Eye (tissue), 1 donor: ENCODE measurements around the gene RPL32.
"Not testable (repeated sequence)": the region's sequence is repeated elsewhere in the genome, so short reads cannot be mapped to it uniquely, and the experiment has no call there.

Source experiments
- DNase-seq: peaks from one replicate; pipeline ENCODE4 v3.0.0-alpha.2; 2015

RPL32 gene

DNA sequence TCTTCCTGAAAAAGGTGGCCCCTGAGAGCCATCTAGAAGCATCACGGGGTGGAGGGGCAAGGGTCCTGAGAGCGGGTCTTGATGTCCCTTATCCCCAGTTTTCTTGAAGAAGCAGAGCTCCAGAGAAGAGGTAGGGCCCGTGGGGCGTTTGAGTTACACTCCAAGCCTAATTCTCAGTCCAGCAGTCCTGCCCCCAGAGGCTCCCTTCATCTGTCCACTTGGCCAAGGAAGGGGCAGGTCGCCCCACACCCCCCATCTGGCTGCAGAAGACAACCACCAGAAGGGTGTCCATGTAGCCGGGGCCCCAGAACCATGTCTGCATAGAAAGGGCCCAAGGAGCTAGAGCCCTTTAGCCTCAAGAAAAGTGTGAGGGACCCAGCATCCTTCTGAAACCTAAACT is 25.5 kb upstream of the RPL32 start:
- no peak for DNase-seq

DNA sequence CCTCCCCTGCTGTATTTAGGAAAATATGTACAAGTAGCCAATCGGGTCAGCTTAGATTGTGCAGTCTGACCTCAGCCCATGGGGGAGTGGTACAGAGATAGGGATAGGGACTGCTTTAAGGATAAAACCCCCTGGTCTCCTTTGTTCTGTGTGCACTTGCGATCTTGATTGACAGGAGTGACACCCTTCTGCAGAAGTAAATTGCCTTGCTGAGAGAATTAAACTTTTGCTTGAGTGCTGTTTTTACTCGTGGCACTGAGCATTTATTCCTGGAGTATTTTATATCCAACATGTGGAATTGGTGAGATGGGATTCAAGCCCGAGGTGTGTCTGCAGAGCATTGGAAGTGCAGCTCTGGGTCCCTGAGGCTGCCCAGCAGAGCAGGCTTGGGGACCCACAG is 23.9 kb upstream of the RPL32 start:
- DNase-seq = no peak

DNA sequence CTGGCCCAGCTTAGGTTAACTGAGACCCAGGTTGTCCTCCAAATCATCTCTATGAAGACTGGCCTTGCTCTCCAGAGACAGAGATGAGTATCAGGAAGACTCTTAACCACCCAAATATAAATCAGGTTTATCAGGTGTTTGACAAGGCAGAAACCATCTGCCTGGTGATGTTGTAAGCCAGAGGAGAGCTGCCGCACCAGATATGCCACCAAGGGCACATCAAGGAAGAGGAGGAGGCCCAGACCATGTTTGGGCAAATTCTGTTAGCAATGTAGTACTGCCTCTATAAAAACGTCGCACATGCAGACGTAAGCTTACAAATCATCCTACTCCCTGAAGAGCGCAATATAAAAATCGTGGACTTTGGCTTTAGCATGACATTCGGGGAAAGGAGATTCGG is 21.0 kb upstream of the RPL32 start:
- DNase-seq = no peak

DNA sequence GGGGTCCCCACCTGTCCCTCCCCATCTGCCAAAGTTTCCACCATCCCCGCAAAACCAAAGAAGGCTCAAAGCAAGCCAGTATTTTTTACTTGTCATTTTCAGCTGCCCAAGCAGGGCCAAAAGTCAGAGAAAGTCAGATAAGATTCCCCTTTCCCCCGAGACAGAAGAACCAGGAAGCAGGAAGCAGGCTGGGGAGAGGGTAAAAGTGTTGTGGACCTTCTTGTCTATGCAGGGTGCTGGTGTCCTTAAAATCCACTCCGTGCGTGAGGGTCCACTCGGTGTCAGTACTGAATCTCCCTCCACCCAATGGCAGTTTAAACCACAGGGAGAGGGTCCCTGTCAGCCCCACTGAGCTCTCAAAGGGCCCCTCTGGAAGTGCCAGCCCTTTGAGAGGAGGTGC is 20.2 kb upstream of the RPL32 start:
- no peak for DNase-seq

DNA sequence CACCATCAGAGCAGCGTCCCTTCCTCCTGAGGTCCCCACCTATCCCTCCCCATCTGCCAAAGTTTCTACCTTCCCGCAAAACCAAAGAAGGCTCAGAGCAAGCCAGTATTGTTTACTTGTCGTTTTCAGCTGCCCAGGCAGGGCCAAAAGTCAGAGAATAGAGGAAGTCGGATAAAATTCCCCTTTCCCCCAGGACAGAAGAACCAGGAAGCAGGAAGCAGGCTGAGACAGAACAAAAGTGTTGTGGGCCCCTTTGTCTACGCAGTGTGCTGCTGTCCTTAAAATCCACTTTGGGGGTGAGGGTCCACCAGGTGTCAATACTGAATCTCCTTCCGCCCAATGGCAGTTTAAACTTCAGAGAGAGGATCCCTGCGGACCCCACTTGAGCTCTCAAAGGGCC is 18.5 kb upstream of the RPL32 start:
- DNase-seq = no peak

DNA sequence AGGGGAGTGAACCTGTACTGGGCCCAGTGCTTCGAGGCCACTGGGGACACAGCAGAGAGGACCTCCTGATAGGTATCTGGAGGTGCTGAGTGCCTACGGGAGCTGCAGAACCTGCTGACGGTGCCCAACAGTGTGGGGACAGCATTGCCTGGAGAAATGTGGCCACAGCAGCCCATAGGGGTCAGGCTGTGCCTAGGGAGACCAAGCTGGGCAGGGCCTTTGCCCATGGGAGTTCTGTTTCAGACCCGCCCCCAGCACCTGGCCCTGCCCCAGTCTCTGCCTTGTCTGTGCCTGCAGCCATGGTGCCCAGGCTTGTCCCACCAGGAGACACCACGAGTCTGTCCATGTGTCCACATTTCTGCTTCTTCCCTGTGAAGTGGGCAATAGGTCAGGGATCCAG is 15.3 kb upstream of the RPL32 start:
- DNase-seq = no peak

DNA sequence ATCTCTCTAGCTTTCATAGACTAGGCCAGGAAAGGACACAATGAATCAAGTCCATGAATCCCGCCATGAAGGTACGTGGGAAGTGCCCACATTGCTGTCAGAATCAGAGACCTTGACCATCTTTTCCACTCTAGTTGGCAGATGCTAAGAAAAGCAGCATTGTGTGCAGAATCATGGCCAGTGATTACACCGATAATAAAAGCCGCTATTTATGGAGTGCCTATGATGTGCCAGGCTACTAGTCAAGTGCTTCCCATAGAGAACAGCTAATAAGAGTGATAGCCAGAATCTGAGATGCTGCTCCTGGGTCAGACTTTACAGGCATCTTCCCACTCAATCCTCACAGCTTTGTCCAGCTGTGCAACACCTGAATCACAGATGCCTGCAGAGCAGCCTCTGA is 13.2 kb upstream of the RPL32 start:
- no peak for DNase-seq

DNA sequence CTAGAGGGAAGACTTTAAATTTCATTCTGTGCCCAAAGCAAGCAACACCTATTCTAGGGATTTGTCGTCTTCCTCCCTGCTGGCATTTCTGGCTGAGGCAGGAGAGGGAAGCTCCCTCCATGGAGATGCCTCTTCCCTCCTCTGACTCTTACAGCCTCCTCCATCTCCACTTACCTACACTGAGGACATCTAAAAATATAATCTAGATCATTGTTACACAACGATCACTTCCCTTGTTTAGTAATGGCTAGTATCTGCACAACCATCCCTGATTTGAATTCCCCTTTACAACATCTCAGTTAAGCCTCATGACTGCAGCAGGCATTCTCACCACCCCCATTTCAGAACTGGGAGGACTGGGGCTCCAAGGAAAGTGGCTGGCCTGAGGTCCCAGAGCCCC is 12.5 kb upstream of the RPL32 start:
- not testable (repeated sequence) for DNase-seq

DNA sequence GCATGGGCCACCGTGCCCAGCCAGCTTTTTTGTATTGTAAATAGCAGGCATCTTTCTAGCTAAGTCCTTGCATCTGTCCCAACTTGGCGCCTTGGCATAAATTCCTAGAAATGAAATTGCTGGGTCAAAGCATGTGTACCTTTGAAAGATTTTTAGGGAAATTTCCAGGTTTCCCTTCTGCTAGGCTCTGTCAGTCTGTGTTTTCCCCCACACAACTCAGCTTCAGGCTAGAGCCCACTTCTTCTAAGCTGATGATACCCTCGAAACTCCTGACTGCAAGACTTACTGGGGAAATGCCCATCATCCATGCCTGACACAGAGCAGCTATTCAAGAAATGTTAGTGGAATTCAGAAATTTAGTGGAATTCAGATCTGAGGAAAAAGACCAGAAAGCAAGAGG is 10.8 kb upstream of the RPL32 start:
- no peak for DNase-seq

DNA sequence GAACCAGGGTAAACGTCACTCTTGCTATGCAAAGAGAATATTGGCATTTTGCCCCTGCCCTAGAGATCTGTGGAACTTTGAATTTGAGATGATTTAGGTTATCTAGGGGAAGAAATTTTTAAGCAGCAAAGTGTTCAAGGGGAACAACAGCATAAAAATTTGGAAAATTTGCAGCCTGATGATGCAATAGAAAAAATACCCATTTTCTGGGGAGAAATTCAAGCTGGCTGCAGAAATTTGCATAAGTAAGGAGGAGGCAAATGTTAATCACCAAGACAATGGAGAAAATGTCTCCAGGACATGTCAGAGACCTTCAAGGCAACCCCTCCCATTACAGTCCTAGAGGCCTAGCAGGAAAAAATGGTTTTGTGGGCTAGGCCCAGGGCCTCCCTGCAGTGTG is 4.4 kb upstream of the RPL32 start:
- DNase-seq = no peak

DNA sequence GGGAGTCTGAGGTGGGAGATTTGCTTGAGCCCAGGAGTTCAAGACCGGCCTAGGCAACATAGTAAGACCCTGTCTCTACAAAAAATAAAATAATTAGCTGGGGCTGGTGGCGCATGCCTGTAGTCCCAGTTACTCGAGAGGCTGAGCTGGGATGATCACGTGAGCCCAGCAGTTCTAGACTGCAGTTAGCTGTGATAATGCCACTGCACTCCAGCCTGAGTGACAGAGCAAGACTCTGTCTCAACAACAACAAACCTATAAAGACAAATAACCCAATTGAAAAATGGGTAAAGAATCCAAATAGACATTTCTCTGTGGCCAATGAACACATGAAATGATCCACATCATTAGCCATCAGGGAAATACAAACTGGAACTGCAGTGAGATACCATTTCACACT is 1.1 kb upstream of the RPL32 start:
- no peak for DNase-seq

DNA sequence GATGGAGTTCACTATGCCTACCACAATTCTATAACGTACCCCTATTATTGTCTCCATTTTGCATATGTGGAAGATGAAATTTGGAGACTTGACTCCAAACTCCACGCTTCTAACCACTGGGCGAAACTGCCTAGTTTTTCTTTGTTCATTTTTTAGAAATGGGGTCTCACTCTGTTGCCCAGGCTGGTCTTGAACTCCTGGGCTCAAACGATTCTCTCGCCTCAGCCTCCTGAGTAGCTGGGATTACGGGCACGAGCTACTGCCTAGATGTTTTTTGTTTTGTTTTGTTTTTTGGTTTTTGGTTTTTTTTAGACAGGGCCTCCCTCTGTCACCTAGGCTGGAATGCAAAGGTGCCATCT is 584 bp upstream of the RPL32 start:
- no peak for DNase-seq

DNA sequence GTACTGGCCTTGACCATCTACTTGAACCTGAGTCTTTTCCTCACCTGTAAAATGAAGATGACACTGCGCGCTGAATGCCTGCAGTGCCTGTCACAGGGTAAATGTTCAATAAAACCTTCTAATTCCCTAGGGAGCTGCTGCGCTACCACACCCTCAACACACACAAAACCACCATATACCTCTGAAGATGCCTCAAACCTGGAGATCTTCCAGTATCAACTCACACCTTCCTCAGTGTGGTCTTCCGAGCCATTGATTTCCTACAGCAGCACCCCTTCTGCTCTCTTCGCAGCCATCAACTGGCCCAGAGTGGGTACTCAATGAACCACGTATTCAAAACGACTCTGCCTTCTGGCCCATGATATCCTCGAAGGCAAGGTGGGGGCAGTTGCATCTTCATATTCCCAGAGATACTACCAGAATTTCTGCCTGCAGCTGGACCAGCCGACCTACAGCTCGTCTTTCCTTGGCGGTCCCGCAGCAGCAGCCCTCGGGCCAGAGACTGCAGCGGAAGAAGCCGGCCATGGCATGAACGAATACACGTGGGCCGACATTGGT is 695 bp downstream of the RPL32 start:
- no peak for DNase-seq

DNA sequence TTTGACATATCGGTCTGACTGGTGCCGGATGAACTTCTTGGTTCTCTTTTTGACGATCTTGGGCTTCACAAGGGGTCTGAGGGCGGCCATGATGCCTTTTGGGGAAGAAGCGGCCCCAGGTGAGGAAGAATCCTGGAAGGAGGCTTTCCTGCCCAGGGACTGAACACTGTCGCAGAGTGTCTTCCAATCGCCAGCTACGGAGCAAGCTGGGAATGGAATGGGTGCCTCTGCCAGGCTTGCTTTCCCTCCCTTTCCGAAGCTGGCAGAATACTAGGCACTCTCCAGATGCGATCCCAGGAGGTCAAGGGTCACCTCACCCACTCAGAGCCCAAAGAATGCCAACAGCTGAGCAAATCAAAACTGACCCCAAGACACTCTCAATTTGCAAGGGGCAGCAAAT is 1.2 kb downstream of the RPL32 start:
- DNase-seq = not testable (repeated sequence)

DNA sequence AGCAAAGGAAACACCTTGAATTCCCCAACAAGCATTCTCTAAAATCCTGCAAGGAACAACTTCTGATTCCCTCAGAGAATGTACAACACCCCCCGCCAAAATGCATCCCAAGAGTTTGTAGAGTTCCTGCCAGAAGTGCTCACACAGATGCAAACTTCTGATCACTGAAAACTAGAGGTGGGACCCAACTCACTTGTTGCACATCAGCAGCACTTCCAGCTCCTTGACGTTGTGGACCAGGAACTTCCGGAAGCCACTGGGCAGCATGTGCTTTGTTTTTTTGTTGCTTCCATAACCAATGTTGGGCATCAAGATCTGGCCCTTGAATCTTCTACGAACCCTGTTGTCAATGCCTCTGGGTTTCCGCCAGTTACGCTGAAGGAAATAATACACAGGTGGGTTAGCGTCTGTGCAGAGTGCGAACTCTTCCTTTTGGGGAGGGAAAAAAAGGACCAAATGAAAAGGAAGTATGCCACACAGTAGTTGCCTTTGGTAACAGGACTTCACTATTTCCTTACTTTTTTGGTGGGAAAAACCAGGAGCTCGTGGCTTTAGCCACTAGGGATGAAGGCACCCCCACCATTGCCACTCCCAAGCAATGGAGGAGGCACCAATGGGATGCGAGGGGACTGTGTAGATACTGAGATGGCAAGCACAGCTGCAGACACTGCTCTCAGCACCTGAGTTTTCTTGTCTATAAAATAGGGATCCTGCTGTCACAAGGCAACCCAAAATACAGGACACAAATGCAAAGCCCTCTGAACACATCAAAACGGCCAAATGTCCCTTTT is 2.0 kb downstream of the RPL32 start:
- no peak for DNase-seq

DNA sequence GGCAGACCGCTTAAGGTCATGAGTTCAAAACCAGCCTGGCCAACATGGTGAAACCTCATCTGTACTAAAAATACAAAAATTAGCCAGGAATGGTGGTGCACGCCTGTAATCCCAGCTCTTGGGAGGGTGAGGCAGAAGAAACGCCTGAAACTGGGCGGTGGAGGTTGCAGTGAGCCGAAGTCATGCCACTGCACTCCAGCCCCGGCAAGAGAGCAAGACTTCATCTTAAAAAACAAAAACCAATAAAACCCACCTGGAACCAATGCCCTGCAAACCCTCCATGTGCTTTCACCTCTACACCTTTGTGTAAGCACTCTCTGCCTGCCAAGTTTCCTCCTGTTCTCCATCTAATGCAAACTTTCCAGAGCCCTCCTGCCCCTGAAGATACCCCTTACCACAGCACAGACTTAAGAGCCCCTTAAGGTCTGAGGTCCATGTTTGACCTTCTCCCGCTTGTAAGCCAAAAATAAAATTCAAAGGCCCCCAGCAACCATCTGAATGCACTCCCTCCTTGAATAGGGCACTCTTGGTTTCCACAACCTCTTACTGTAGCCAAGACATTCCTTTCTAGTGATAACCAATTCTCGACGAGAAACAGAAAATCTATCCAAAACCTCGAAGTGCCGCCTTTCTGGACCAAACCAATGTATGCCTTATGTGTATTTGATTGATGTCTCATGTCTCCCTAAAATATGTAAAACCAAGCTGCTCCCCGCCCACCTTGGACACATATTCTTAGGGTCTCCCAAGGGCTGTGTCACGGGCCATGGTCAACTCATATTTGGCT is 3.0 kb downstream of the RPL32 start:
- no peak for DNase-seq

DNA sequence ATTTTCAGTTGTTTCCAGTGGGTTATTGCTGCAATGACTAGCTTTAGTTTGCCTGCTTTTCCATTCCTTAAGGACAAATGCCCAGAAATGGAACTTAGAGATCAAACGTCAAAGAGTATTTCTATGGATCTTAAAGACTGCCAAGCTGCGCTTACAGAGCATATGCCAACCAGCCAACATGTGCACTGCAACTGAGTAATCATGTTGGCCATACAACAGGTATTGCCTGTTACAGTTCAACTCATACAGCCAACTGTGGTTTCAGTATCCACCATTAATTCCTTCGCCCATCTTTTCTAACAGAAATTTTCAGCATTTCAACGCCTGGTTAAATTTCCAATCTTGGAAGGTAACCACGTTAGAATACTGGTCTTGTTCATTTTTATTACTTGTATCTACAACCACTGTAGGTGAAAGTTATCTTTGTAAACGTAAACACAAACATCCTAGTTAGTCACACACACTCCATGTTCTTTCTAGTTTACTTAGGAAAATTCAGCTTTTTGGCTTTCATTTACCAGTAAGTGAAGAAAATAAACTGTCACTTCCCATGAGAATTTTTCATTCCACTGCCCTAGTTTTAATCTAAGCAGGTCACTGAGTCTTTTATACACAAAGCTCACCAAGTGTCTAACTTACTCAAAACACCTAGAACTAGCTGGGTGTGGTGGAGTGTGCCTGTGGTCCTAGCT is 3.9 kb downstream of the RPL32 start:
- no peak for DNase-seq

DNA sequence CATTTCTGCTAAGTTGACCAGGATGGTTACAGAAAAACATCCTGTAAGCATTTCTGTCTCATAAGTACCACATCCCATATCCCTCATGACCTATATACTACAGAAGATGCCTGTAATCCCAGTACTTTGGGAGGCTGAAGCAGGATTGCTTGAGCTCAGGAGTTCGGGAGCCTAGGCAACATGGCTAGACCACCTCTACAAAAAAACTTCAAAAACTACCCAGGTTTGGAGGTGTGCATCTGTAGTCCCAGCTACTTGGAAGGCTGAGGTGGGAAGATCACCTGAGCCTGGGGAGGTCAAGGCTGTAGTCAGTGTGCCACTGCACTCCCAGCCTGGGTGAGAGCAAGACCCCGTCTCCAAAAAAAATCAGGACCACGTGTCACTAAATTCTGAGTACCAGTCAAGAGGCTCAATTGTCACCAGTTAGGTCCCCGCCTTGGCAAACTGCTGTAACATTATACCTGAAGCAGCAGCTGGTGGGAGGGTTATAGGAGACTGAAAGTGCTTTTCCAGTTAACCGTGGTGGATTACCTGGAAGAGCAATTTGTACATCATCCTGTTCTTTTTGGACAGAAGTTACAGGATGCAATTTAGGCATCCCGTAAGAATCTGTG is 6.2 kb downstream of the RPL32 start:
- DNase-seq = no peak

DNA sequence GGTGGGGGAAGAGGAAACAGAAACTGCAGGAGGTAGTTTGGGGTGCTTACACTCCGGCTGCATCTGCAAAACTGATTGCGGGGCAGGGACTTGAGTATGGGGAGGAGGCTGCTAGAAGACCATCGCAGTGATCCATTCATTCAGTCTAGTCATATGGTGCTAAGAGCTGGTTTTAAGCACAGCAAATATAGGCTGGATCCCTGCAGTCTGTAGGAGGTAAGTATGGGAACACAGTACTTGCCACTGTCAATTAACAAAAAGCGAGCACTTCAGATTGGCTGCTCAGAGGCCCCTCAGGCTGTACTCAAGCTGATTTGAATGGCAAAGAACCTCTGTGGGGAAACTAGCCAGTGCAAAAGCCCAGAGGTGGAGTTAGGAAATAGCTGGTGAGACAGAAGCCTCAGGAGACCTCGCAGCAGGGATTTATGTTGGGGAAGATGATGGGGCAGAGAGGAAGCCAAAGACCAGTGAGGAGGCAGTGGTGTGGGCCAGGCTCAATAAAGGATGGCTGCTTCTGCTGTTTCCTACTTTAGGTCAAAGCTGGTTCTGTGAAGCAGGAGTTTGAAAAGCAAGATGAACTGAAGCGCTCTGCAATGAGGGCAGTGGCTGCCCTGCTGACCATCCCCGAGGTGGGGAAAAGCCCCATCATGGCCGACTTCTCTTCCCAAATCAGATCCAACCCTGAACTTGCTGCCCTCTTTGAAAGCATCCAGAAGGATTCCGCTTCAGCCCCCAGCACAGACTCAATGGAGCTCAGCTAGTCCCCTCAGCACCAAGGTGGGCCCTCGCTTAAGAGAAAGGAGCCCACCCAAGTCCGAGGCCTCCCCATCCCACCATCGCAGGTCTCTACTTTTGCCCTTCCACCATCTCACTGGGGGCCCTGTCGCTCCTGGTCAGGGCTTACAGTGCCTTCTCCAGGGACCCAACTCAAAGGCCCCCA is 7.9 kb downstream of the RPL32 start:
- DNase-seq = no peak

DNA sequence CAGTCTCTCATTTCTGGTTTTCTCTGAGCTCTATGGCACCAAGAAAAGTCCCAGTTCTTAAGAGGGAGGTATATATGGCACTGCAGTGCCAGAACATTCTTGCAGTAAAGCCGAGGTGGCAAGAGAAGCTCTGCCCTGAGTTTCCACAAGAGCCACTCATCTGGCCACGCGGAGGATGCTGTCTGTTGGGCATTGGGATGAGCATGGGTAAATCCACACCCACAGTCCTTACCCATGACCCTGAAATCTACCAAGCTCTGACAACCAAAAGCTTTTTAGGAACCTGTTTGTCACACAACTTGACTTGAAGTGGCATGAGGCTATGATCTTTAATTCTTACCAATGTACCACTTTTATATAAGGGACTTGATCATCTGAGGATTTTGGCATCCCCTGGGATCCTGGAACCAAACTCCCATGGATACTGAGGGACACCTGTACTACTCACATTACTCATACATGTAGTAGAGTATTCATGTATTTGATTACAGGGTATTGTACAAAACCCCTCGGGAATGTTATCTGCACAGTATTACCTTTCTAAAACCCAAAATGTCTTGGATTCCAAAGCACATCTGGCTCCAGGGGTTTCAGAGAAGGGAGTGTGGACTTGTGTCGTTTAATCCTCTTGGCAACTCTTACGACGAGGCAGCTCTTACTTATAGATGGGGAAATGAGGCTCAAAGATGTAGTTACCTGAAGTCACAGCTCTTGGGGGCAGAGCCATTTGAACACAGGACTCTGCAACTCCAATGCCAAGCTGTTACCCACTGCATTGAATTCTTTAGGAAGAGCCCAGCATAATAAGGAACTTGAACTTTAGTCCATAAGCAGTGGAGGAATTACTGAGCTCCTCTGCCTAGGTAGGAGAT is 8.8 kb downstream of the RPL32 start:
- DNase-seq = no peak

DNA sequence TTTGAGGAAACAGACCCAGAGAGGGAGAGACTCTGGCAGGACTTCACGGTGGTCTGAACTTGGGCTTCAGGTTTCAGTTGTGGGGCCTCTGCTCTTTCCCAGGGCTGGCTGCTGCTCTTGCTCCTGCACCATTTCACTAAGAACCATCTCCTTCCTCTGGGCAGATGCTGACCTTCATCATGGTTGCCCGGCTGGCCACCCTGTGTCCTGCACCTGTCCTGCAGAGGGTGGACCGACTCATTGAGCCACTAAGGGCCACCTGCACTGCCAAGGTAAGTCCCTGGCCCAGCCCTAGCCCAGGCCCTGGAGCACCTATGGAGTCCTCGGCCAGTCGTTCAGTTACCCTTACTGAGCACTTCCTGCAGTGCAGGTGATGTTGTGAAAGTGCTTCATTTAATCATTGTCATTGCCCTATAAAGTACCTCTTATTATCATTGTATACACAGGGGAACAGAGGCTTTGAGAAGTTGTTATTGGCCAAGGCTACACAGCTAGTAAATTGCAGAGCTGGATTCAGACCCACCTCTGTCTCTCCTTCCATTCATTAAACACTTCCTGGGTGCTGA is 10.0 kb downstream of the RPL32 start:
- DNase-seq = no peak
